ENCODE data around the gene NSDHL.

The NSDHL gene

GRCh38 chrX:152915541-152916241, 84.8 kb downstream of the NSDHL start:
- FAIRE-seq = no peak

- FAIRE-seq = no peak
Observed at GRCh38 chrX:152917656-152918579, 87.1 kb downstream of the NSDHL start.

GRCh38 chrX:152918707-152919106, 87.8 kb downstream of the NSDHL start:
- no peak for FAIRE-seq

Measured in TTC549 (cell line).